ENCODE results near the gene AIRE. TPM values are rescaled to one million over a fixed set of nuclear protein-coding genes. Genes with fewer than 3 reads are reported as not detected.

The AIRE gene
- total RNA-seq, 1 experiment from 2014 or later: 0.17 TPM

DNA sequence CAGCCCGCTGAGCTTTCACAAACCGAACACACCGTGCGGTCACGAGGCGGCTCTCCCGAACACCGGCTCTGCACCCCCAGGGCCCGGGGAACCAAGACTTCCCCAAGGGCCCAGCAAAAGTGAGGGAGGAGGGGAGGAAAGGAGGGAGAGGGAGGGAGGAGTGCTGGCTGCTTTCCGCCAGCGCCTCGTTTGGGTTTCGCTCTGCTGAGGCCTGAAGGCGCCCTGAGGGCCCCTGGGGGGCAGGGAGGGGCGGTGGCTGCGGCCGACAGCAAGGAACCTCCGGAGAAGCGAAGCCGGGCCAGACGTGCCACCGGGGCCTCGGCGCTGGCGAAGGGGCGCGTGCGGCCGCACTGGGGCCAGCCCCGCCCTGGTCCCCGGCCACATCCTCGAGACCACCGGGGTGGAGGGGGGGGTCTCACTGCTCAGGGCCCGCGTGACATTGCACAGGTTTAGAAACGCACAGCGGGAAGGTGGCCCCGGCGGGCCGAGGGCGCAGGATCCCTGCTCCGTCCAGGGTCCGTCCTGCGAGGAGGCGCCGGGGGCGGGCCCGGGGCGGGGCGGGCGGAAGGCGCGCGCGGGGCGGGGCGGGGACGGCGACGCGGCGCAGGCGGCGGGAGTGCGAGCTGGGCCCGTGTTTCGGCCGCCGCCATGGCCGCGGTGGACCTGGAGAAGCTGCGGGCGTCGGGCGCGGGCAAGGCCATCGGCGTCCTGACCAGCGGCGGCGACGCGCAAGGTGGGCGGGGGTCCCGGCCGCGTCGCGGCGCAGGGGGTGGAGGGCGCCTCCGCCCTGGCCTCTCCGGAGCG is 14.0 kb downstream of the AIRE start, which contains the start of gene PFKL:
Gene PFKL, plus strand, starts transcription at position 596 of the 804 bp plus-strand sequence. Its CDS starts 53 bp downstream, at position 649.
- Histone ChIP-seq H4K20me1 (ENCODE audit: control insufficient read depth, insufficient read depth, insufficient read length) (no peaks in the 10 kb centered on the region), H3K23me2 (ENCODE audit: insufficient read length, low read depth, low read length, poor library complexity, severe bottlenecking) (peaks cover 5% of the 10 kb centered on the region), H3K9me3 (ENCODE audit: control insufficient read depth, low read depth, low read length) (no peaks in the 10 kb centered on the region), H3K27me3 (ENCODE audit: insufficient read depth, low read length) (no peaks in the 10 kb centered on the region), H3K18ac (ENCODE audit: insufficient read length, low read depth, low read length) (no peak within 1 kb of the TSS), H2BK5ac (ENCODE audit: insufficient read length, low read length) (no peak within 1 kb of the TSS), H3K27ac (ENCODE audit: insufficient read length, low read depth, low read length) (no peak within 1 kb of the TSS), H3K23ac (ENCODE audit: insufficient read length, low read depth, low read length) (no peak within 1 kb of the TSS), H2BK12ac (ENCODE audit: insufficient read length, low read depth, low read length) (no peak within 1 kb of the TSS), H2BK120ac (ENCODE audit: low read depth, low read length, poor library complexity, severe bottlenecking) (no peak within 1 kb of the TSS), H3K4me2 (ENCODE audit: insufficient read depth, insufficient read length, low read length) (peak within 1 kb of the TSS; percentile 64), H4K5ac (ENCODE audit: insufficient read length, low read depth, low read length) (no peak within 1 kb of the TSS), H2BK15ac (ENCODE audit: low read depth, low read length) (no peak within 1 kb of the TSS), H3T11ph (ENCODE audit: low read length) (no peak within 1 kb of the TSS), H3K9ac (ENCODE audit: extremely low read depth, insufficient read length, low read length) (no peak within 1 kb of the TSS), H2BK20ac (ENCODE audit: low read depth, low read length, poor library complexity, severe bottlenecking) (no peak within 1 kb of the TSS), H4K8ac (replicated peaks; ENCODE audit: insufficient read length, low read depth, low read length) (no peak within 1 kb of the TSS), H2AFZ (ENCODE audit: low read length) (no peak within 1 kb of the TSS), H3K56ac (ENCODE audit: insufficient read length, low read depth, low read length) (no peak within 1 kb of the TSS), H3K79me1 (ENCODE audit: insufficient read depth, low read depth, low read length, poor library complexity, severe bottlenecking) (no peaks in the 10 kb centered on the region), H3K4ac (ENCODE audit: low read depth, low read length) (no peak within 1 kb of the TSS), H4K91ac (ENCODE audit: insufficient read length, low read depth, low read length) (no peak within 1 kb of the TSS), H2AK5ac (ENCODE audit: insufficient read length, low read length) (no peak within 1 kb of the TSS), H3K79me2 (ENCODE audit: insufficient read depth, low read length) (no peaks in the 10 kb centered on the region), H3K14ac (ENCODE audit: insufficient read depth, low read length) (no peak within 1 kb of the TSS; the same call in 1 of the 2 replicates), H3K4me1 (ENCODE audit: insufficient read depth, low read length) (no peaks in the 10 kb centered on the region; the same call in 1 of the 2 replicates)
- Mint-ChIP-seq H3K27ac (peak within 1 kb of the TSS in 1 of 3 experiments; percentile 77; a peak in 1 of 7 replicates), H3K9me3 (no peaks in the 10 kb centered on the region), H3K36me3 (ENCODE audit: insufficient read depth in 1 of 3, low read depth in 3 of 3) (no peaks in the 10 kb centered on the region), H3K4me3 (peak within 1 kb of the TSS; percentile 71 to 86), H3K4me1 (peaks cover 14 to 29% of the 10 kb centered on the region in 2 experiments), H3K27me3 (ENCODE audit: low read depth) (peaks cover 11% of the 10 kb centered on the region)
- no CpG with 5 or more reads among the region's 94 CpGs for whole genome bisulfite sequencing (ENCODE audit: extremely low coverage, insufficient read length, low lambda C conversion rate)
- TF ChIP-seq CTCF (conservative IDR thresholded peaks at IDR 0.05): no peak
- peak; percentile 65 for DNase-seq
